ENCODE results near the gene ETV6. TPM values are rescaled to one million over a fixed set of nuclear protein-coding genes. Genes with fewer than 3 reads are reported as not detected.

ETV6 gene
- total and polyA plus RNA-seq, 2 of the 8 experiments (the other 6 are each of a cell fraction or from before 2014, with no cell fraction given): 5.5 to 23.9 TPM

DNA sequence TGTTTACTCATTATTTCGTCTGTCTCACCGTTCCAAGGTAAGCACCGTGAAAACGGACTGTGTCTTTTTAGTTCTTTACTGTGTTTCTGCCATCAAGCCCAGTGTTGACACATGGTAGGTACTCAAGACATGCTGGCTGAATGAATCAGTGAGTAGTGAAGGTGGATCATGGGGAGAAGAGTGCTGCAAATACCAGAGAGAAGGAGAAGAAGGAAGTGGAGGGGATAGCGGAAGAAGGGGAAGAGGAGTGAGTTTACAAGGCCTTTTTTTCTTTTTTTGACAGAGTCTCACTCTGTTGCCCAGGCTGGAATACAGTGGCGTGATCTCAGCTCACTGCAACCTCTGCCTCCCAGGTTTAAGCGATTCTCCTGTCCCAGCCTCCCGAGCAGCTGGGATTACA lies 54.6 kb downstream of the ETV6 start:
- H4K8ac ChIP-seq (ENCODE audit: extremely low read depth, insufficient read depth, low read length): no peak overlapping the region
- no peak overlapping the region for H2BK12ac ChIP-seq (ENCODE audit: low read depth, low read length)
- H3K14ac ChIP-seq (ENCODE audit: insufficient read length): no peak overlapping the region
- H2BK15ac ChIP-seq (ENCODE audit: low read length): no peak overlapping the region
- H3K4me1 ChIP-seq (replicated peaks in 1 of 4; ENCODE audit: control insufficient read depth in 3 of 4, insufficient read depth in 4 of 4, low read length in 3 of 4): peaks cover 0 to 20% (median 4%) of the 10 kb centered on the region in 4 experiments; a peak in 4 of 7 replicates
- no peaks in the 10 kb centered on the region for H3K27me3 ChIP-seq (replicated peaks in 1 of 4; ENCODE audit: control insufficient read depth in 3 of 4, extremely low read depth in 1 of 4, insufficient read depth in 3 of 4, low read length in 3 of 4)
- no peak overlapping the region for H4K91ac ChIP-seq (replicated peaks; ENCODE audit: insufficient read length, low read length)
- DNase-seq (ENCODE audit: low read depth in 1 of 2, low spot score in 2 of 2) (no peak), FAIRE-seq (no peak)
- H3K79me1 ChIP-seq (ENCODE audit: low read depth, low read length): peaks cover 7% of the 10 kb centered on the region; the same call in 1 of the 2 replicates
- H3K4me3 ChIP-seq (ENCODE audit: extremely low read depth in 1 of 4, insufficient read depth in 2 of 4, low read depth in 3 of 4, low read length in 4 of 4): no peak overlapping the region
- no peaks in the 10 kb centered on the region for H3K23me2 ChIP-seq (ENCODE audit: low read depth, low read length)
- no peak overlapping the region for H3K9ac ChIP-seq (replicated peaks in 1 of 4; ENCODE audit: extremely low read depth in 1 of 4, low read depth in 3 of 4, low read length in 3 of 4)
- no peaks in the 10 kb centered on the region for H3K36me3 ChIP-seq (ENCODE audit: control insufficient read depth in 2 of 4, insufficient read depth in 4 of 4, low read length in 3 of 4)
- H2AFZ ChIP-seq (ENCODE audit: low read length): no peak overlapping the region
- no peak overlapping the region for H3K56ac ChIP-seq (replicated peaks; ENCODE audit: insufficient read length, low read depth, low read length)
- H3K4ac ChIP-seq (replicated peaks; ENCODE audit: insufficient read length, low read depth, low read length): no peak overlapping the region
- no peak overlapping the region for H2BK5ac ChIP-seq (ENCODE audit: low read depth, low read length)
- no peak overlapping the region for H2BK120ac ChIP-seq (replicated peaks; ENCODE audit: low read depth, low read length)
- no peak overlapping the region for H2AK5ac ChIP-seq (ENCODE audit: low read depth, low read length)
- H3K9me3 ChIP-seq (ENCODE audit: insufficient read depth in 2 of 2, low read depth in 1 of 2, low read length in 1 of 2): no peaks in the 10 kb centered on the region
- WGBS, 2 experiments (ENCODE audit: extremely low coverage in 1 of 2, insufficient coverage in 1 of 2, insufficient read length in 1 of 2, insufficient replicate concordance in 2 of 2, low coverage in 1 of 2, low lambda C conversion rate in 2 of 2, missing lambda C conversion rate in 1 of 2): 89% methylated on average over 8 of the region's 8 CpGs; no CpG with 5 or more reads in 1 of the 2 experiments
- no peaks in the 10 kb centered on the region for H3K79me2 ChIP-seq (ENCODE audit: control insufficient read depth in 1 of 2, insufficient read depth in 2 of 2, low read length in 2 of 2)
- H3K27ac ChIP-seq (ENCODE audit: low read depth, low read length): no peak overlapping the region
- H3K18ac ChIP-seq (ENCODE audit: extremely low read depth, low read length): no peak overlapping the region
- H3K4me2 ChIP-seq (ENCODE audit: insufficient read depth in 1 of 2, low read depth in 2 of 2, low read length in 2 of 2): no peak overlapping the region
- H4K5ac ChIP-seq (ENCODE audit: insufficient read length, low read depth, low read length): no peak overlapping the region
- H3K23ac ChIP-seq (ENCODE audit: insufficient read length): no peak overlapping the region
- ChIA-PET POLR2A (ENCODE audit: partially characterized antibody) (no interaction called here), CTCF (ENCODE audit: partially characterized antibody) (interaction anchor here (1.2 kb wide), 1 partner anchor 17 kb away, joined by 4 read pairs; no protein-coding TSS in a partner anchor)
- no peak overlapping the region for H2BK20ac ChIP-seq (ENCODE audit: low read length)
- peaks cover 0 to 2% of the 10 kb centered on the region in 2 experiments for H4K20me1 ChIP-seq (replicated peaks in 1 of 2; ENCODE audit: control insufficient read depth in 1 of 2, insufficient read depth in 2 of 2, low read length in 2 of 2)
- TF ChIP-seq TEAD4 (IDR thresholded peaks at IDR 0.05; ENCODE audit: low read depth, low read length) (no peak), BACH1 (IDR thresholded peaks at IDR 0.05; ENCODE audit: low read length) (no peak), CTBP2 (IDR thresholded peaks at IDR 0.05; ENCODE audit: borderline replicate concordance, insufficient read depth, insufficient read length, low read length) (no peak), SAP30 (IDR thresholded peaks at IDR 0.05; ENCODE audit: insufficient read depth, insufficient replicate concordance, low read length) (no peak), SP4 (IDR thresholded peaks at IDR 0.05; ENCODE audit: low read length) (no peak), FOSL1 (IDR thresholded peaks at IDR 0.05; ENCODE audit: insufficient read depth, low read depth, low read length) (no peak), KDM4A (IDR thresholded peaks at IDR 0.05; ENCODE audit: low read depth, low read length, severe bottlenecking) (no peak), ASH2L (IDR thresholded peaks at IDR 0.05; ENCODE audit: low read length) (no peak), POU5F1 (IDR thresholded peaks at IDR 0.05; ENCODE audit: low read depth, low read length) (no peak), EGR1 (IDR thresholded peaks at IDR 0.05; ENCODE audit: borderline replicate concordance, low read depth, low read length) (no peak)
- TF ChIP-seq, protein P1, sequence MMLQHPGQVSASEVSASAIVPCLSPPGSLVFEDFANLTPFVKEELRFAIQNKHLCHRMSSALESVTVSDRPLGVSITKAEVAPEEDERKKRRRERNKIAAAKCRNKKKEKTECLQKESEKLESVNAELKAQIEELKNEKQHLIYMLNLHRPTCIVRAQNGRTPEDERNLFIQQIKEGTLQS (IDR thresholded peaks at IDR 0.05; ENCODE audit: insufficient read depth, low read depth, low read length): no peak
- TF ChIP-seq, protein P2, sequence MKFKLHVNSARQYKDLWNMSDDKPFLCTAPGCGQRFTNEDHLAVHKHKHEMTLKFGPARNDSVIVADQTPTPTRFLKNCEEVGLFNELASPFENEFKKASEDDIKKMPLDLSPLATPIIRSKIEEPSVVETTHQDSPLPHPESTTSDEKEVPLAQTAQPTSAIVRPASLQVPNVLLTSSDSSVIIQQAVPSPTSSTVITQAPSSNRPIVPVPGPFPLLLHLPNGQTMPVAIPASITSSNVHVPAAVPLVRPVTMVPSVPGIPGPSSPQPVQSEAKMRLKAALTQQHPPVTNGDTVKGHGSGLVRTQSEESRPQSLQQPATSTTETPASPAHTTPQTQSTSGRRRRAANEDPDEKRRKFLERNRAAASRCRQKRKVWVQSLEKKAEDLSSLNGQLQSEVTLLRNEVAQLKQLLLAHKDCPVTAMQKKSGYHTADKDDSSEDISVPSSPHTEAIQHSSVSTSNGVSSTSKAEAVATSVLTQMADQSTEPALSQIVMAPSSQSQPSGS (IDR thresholded peaks at IDR 0.05; ENCODE audit: low read length): no peak

All from H1 (cell line).